ENCODE data around the gene MAP3K15. TPM values are rescaled to one million over a fixed set of nuclear protein-coding genes. Genes with fewer than 3 reads are reported as not detected.

MAP3K15 gene
- total and polyA plus RNA-seq, 2 of the 13 experiments (the other 11 are each of a cell fraction or from before 2014, with no cell fraction given), result 3.9 to 6.4 TPM

- in situ Hi-C loops (cut with HindIII; ENCODE audit: extremely low pct_ligation_motif_present, low pct_unique_long_range_greater_than_20kb) (no loop called here), intact Hi-C loops (cut with micrococcal nuclease; ENCODE audit: unreplicated experiment) (no loop called here)
- Histone ChIP-seq H3K36me3 (replicated peaks in 1 of 2; ENCODE audit: control insufficient read depth in 1 of 2, insufficient read depth in 2 of 2, low read length in 2 of 2) (no peaks in the 10 kb centered on the region), H3K9ac (ENCODE audit: insufficient read depth, low read depth, low read length) (no peak overlapping the region), H3K9me3 (ENCODE audit: low read length) (no peaks in the 10 kb centered on the region), H3K4me3 (replicated peaks in 1 of 3; ENCODE audit: insufficient read depth in 1 of 3, low read depth in 2 of 3, low read length in 3 of 3) (no peak overlapping the region), H3K4me1 (ENCODE audit: insufficient read depth, low read length) (no peaks in the 10 kb centered on the region), H3K27me3 (ENCODE audit: control insufficient read depth in 1 of 2, insufficient read depth in 2 of 2, low read length in 2 of 2) (no peaks in the 10 kb centered on the region), H3K27ac (ENCODE audit: extremely low read length, insufficient read depth, low read length) (no peak overlapping the region), H3K79me2 (ENCODE audit: insufficient read depth, low read length) (no peaks in the 10 kb centered on the region), H3K4me2 (ENCODE audit: low read depth, low read length) (no peak overlapping the region), H4K20me1 (ENCODE audit: insufficient read depth, low read length) (no peaks in the 10 kb centered on the region), H2AFZ (ENCODE audit: low read length) (no peak overlapping the region)
- BruUV-seq (replicated peaks), result no TSS peak
- no peak for FAIRE-seq
- no peak for ATAC-seq
- WGBS (ENCODE audit: low lambda C conversion rate), result 76% methylated on average over 5 of the region's 5 CpGs
- ChIA-PET POLR2A (no interaction called here), CTCF (ENCODE audit: low intra/inter-chr PET ratio, low total read pairs) (no interaction called here)
- no peak for DNase-seq (ENCODE audit: low spot score)
- no peak for TF ChIP-seq ZMAT3 (CRISPR knock-in tag; conservative IDR thresholded peaks at IDR 0.05)
- TF ChIP-seq ZSCAN9 (CRISPR knock-in tag; IDR thresholded peaks at IDR 0.05; ENCODE audit: borderline replicate concordance), result no peak
- no peak for TF ChIP-seq MBD4 (IDR thresholded peaks at IDR 0.05; ENCODE audit: borderline replicate concordance, low read length)
- no peak for TF ChIP-seq ZNF280D (CRISPR knock-in tag; IDR thresholded peaks at IDR 0.05)
- no peak for TF ChIP-seq CBX5 (CRISPR knock-in tag; IDR thresholded peaks at IDR 0.05; ENCODE audit: borderline replicate concordance)
- no peak for TF ChIP-seq SOX6 (IDR thresholded peaks at IDR 0.05)
- TF ChIP-seq SOX6 (CRISPR knock-in tag; IDR thresholded peaks at IDR 0.05), result no peak
- no peak for TF ChIP-seq ZNF792 (CRISPR knock-in tag; IDR thresholded peaks at IDR 0.05)
- TF ChIP-seq SMYD3 (CRISPR knock-in tag; IDR thresholded peaks at IDR 0.05), result no peak
Measured at GRCh38 chrX:19555683-19556082, 40.4 kb upstream of the MAP3K15 start.
